ENCODE results near the gene IZUMO2.
"Not testable (repeated sequence)": the region's sequence is repeated elsewhere in the genome, so short reads cannot be mapped to it uniquely, and the experiment has no call there.

DNA sequence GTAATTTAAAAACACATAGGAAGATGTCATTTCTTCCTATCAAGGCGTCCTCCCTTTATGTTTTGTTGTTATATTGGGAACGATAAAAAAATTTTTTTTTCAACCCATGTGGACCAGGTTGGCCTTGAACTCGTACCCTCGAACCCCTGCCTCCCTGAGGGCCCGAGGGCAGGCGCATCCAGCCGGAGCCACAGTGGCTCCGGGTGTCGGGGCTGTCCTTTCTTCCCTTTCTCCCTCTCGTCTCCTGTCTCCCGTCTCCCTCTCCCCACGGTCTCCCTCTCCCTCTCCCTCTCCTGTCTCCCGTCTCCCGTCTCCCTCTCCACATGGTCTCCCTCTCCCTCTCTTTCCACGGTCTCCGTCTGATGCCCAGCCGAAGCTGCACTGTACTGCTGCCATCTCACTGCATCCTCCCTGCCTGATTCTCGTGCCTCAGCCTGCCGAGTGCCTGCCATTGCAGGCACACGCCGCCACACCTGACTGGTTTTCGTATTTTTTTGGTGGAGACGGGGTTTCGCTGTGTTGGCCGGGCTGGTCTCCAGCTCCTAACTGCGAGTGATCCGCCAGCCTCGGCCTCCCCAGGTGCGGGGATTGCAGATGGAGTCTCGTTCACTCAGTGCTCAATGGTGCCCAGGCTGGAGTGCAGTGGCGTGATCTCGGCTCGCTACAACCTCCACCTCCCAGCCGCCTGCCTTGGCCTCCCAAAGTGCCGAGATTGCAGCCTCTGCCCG, 22.8 kb downstream of the IZUMO2 start:
- TF ChIP-seq CTCF, POLR2A (IDR thresholded peaks at IDR 0.05): not testable (repeated sequence)
